Fibroblast of lung (primary cell): ENCODE data around the gene ZDHHC6. TPM values are rescaled to one million over a fixed set of nuclear protein-coding genes. Genes with fewer than 3 reads are reported as not detected.

Experiments
- DNase-seq, 2 donors: peaks; one replicate each; pipeline versions ENCODE4 v3.0.0 to v3.0.0-alpha.2; 2010; ENCODE audit warnings: low read depth in 2 of 2
- H2AFZ ChIP-seq: 2 replicates; pipeline ENCODE4 v1.5.1; 2012; ENCODE audit warnings: low read length, control low read depth, inconsistent platforms
- H3K27ac ChIP-seq: 2 replicates; pipeline ENCODE4 v1.5.1; 2011; ENCODE audit warnings: low read length, control low read depth; ENCODE audit not compliant: insufficient read depth
- H3K27me3 ChIP-seq: 2 replicates; pipeline ENCODE4 v1.5.1; 2011; ENCODE audit warnings: mild to moderate bottlenecking, low read length; ENCODE audit not compliant: control insufficient read depth, insufficient read depth
- H3K36me3 ChIP-seq: 2 replicates; pipeline ENCODE4 v1.5.1; 2011; ENCODE audit warnings: low read length; ENCODE audit not compliant: control insufficient read depth, insufficient read depth
- H3K4me1 ChIP-seq: 2 replicates; pipeline ENCODE4 v1.5.1; 2011; ENCODE audit warnings: low read length; ENCODE audit not compliant: control insufficient read depth, insufficient read depth; ENCODE audit errors: extremely low read depth
- H3K4me2 ChIP-seq: 2 replicates; pipeline ENCODE4 v1.5.1; 2011; ENCODE audit warnings: low read length, control low read depth; ENCODE audit not compliant: insufficient read depth; ENCODE audit errors: extremely low read depth
- H3K4me3 ChIP-seq, 4 experiments: fragments of 200-600 bp in 1 of 4; sonication (generic) in 1 of 4; replicated peaks in 1 of 4; 2 replicates each; pipeline ENCODE4 v1.5.1; 2011 to 2016; ENCODE audit warnings: low read length in 4 of 4, low read depth in 3 of 4, mild to moderate bottlenecking in 3 of 4, control low read depth in 2 of 4, inconsistent platforms in 1 of 4, mixed read lengths in 1 of 4; ENCODE audit not compliant: insufficient read depth in 1 of 4; ENCODE audit errors: control extremely low read depth in 1 of 4
- H3K79me2 ChIP-seq: 2 replicates; pipeline ENCODE4 v1.5.1; 2012; ENCODE audit warnings: mild to moderate bottlenecking, low read length, inconsistent platforms; ENCODE audit not compliant: control insufficient read depth, insufficient read depth
- H3K9ac ChIP-seq: 2 replicates; pipeline ENCODE4 v1.5.1; 2011; ENCODE audit warnings: mild to moderate bottlenecking, low read length, control low read depth; ENCODE audit not compliant: insufficient read depth
- H3K9me3 ChIP-seq: 2 replicates; pipeline ENCODE4 v1.5.1; 2012; ENCODE audit warnings: low read depth, low read length; ENCODE audit not compliant: control insufficient read depth, insufficient read depth
- H4K20me1 ChIP-seq: 2 replicates; pipeline ENCODE4 v1.5.1; 2011; ENCODE audit warnings: low read length; ENCODE audit not compliant: control insufficient read depth, insufficient read depth; ENCODE audit errors: extremely low read depth
- EZH2 ChIP-seq: IDR thresholded peaks from 2 replicates; pipeline ENCODE4 v1.5.1; 2012; ENCODE audit warnings: low read length, control low read depth, mild to moderate bottlenecking; ENCODE audit errors: missing control alignments
- polyA plus RNA-seq, 2 donors: library from polyadenylated mRNA; depleted of rRNA in 1 of 2; stranded (reverse) in 1 of 2; unstranded in 1 of 2; fragments of >200 nt; gene quantifications; 2 replicates each; pipeline ENCODE4 v1.2.1, GENCODE V29; 2011 to 2012; ENCODE audit warnings: missing spikeins in 1 of 2
- total RNA-seq: library from RNA; depleted of rRNA; stranded (reverse); fragments of >200 nt; gene quantifications from 2 replicates; pipeline ENCODE4 v1.2.1, GENCODE V29; 2014
- TF ChIP-seq, protein P1 (sequence below), 2 donors: IDR thresholded peaks in 1 of 2; conservative IDR thresholded peaks in 1 of 2; 1 replicate in 1 of 2; 2 replicates in 1 of 2; pipeline ENCODE4 v1.5.1; 2011 to 2012; ENCODE audit warnings: low read length in 2 of 2, control low read depth in 1 of 2, inconsistent platforms in 1 of 2, low read depth in 1 of 2, mild to moderate bottlenecking in 1 of 2

The ZDHHC6 gene
- total and polyA plus RNA-seq, 2 donors (not counting 1 experiment from before 2014, with no cell fraction given) = 29.9 to 37.8 TPM

GRCh38 chr10:112481602-112482001, 34.9 kb upstream of the ZDHHC6 start:
- DNase-seq = no peak
- H3K27ac ChIP-seq = no peak overlapping the region
- no peak overlapping the region for H3K9ac ChIP-seq
- no peaks in the 10 kb centered on the region for H3K27me3 ChIP-seq
- no peak overlapping the region for H3K4me3 ChIP-seq
- no peak overlapping the region for H3K4me2 ChIP-seq
- no peaks in the 10 kb centered on the region for H3K9me3 ChIP-seq
- no peaks in the 10 kb centered on the region for H3K79me2 ChIP-seq
- H4K20me1 ChIP-seq = no peaks in the 10 kb centered on the region
- TF ChIP-seq, protein P1, sequence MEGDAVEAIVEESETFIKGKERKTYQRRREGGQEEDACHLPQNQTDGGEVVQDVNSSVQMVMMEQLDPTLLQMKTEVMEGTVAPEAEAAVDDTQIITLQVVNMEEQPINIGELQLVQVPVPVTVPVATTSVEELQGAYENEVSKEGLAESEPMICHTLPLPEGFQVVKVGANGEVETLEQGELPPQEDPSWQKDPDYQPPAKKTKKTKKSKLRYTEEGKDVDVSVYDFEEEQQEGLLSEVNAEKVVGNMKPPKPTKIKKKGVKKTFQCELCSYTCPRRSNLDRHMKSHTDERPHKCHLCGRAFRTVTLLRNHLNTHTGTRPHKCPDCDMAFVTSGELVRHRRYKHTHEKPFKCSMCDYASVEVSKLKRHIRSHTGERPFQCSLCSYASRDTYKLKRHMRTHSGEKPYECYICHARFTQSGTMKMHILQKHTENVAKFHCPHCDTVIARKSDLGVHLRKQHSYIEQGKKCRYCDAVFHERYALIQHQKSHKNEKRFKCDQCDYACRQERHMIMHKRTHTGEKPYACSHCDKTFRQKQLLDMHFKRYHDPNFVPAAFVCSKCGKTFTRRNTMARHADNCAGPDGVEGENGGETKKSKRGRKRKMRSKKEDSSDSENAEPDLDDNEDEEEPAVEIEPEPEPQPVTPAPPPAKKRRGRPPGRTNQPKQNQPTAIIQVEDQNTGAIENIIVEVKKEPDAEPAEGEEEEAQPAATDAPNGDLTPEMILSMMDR (conservative IDR thresholded peaks at IDR 0.05 in 1 of 2, IDR thresholded peaks at IDR 0.05 in 1 of 2; ENCODE audit: low read depth in 1 of 2, low read length in 2 of 2) = no peak
- H3K36me3 ChIP-seq = no peaks in the 10 kb centered on the region
- no peaks in the 10 kb centered on the region for H3K4me1 ChIP-seq
- no peak overlapping the region for H2AFZ ChIP-seq

DNA sequence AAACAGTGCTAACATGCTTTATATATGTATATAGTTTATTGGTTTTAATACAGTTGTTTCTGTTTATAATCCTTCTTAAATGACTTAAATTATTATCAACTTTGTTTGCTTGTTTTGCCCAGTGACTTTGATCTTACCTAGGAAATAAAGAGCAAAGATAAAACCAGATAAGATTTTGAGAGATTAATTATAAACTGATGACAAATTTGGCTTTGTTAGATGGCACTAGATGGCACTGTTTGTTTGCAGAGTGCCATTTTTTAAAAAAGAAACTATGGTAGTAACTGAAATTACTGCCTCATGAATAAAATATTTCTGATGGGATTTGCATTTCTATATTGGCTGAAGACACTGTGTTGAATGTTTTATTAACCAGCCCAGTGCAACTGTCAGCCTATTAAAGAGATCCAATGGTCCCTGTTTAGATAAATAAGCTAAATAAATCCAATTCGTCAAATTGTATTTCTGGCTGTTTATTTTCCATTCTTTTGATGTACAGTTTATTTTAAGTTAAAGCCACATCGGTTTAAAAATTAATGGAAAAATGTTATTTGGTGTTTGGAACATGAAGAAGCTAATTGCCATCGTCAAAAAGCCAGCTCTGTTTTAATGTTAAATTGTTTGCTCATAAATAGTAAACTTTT, 29.0 kb upstream of the ZDHHC6 start:
- H3K9ac ChIP-seq = no peak overlapping the region
- H3K79me2 ChIP-seq = no peaks in the 10 kb centered on the region
- H3K36me3 ChIP-seq = no peaks in the 10 kb centered on the region
- H3K4me2 ChIP-seq = no peak overlapping the region
- no peaks in the 10 kb centered on the region for H3K4me1 ChIP-seq
- H3K4me3 ChIP-seq = no peak overlapping the region
- H3K9me3 ChIP-seq = no peaks in the 10 kb centered on the region
- no peak for TF ChIP-seq EZH2
- TF ChIP-seq, protein P1 (conservative IDR thresholded peaks at IDR 0.05 in 1 of 2, IDR thresholded peaks at IDR 0.05 in 1 of 2; ENCODE audit: low read depth in 1 of 2, low read length in 2 of 2) = peak; percentile 29 to 52
- no peaks in the 10 kb centered on the region for H3K27me3 ChIP-seq
- H4K20me1 ChIP-seq = no peaks in the 10 kb centered on the region
- peak; percentile 14 to 44 for DNase-seq
- H3K27ac ChIP-seq = no peak overlapping the region
- H2AFZ ChIP-seq = no peak overlapping the region

GRCh38 chr10:112471878-112472487, 25.3 kb upstream of the ZDHHC6 start:
- Histone ChIP-seq H3K27me3 (no peaks in the 10 kb centered on the region), H3K9ac (no peak overlapping the region), H2AFZ (no peak overlapping the region), H3K4me3 (no peak overlapping the region), H3K36me3 (no peaks in the 10 kb centered on the region), H4K20me1 (no peaks in the 10 kb centered on the region), H3K27ac (no peak overlapping the region), H3K4me2 (no peak overlapping the region), H3K79me2 (no peaks in the 10 kb centered on the region), H3K9me3 (no peaks in the 10 kb centered on the region), H3K4me1 (no peaks in the 10 kb centered on the region)
- TF ChIP-seq, protein P1 (conservative IDR thresholded peaks at IDR 0.05 in 1 of 2, IDR thresholded peaks at IDR 0.05 in 1 of 2; ENCODE audit: low read depth in 1 of 2, low read length in 2 of 2) = peak; percentile 40 to 65
- no peak for TF ChIP-seq EZH2
- DNase-seq = peak; percentile 40 to 74
